K562 (cell line): ENCODE data around the gene HNRNPK. TPM values are rescaled to one million over a fixed set of nuclear protein-coding genes. Genes with fewer than 3 reads are reported as not detected.

Experiments used
- CBX5 ChIP-seq: IDR thresholded peaks from 2 replicates; pipeline ENCODE4 v1.6.1; 2014; ENCODE audit warnings: low read depth, borderline replicate concordance
- ETV5 ChIP-seq: sonication (generic); formaldehyde crosslinking; IDR thresholded peaks from 2 replicates; pipeline ENCODE4 v1.4.0; 2020; ENCODE audit warnings: low read depth, mild to moderate bottlenecking, missing genetic modification reagents
- FOXJ2 ChIP-seq: fragments of 200-800 bp; sonication (Bioruptor generic); IDR thresholded peaks from 2 replicates; pipeline ENCODE4 v1.6.1; 2016; ENCODE audit warnings: missing genetic modification characterization, missing compliant biosample characterization
- ILF3 ChIP-seq: fragments of 450-650 bp; IDR thresholded peaks from 2 replicates; pipeline ENCODE4 v1.6.1; 2018; ENCODE audit warnings: antibody characterized with exemption, mild to moderate bottlenecking, moderate library complexity, borderline replicate concordance
- KDM5B ChIP-seq: fragments of 200-600 bp; sonication (generic); IDR thresholded peaks from 2 replicates; pipeline ENCODE4 v1.6.1; 2012; ENCODE audit warnings: low read depth, mild to moderate bottlenecking, moderate library complexity, low read length, control low read depth, inconsistent platforms; ENCODE audit not compliant: insufficient replicate concordance
- KLF6 ChIP-seq: fragments of 250-450 bp; sonication (Bioruptor Pico); IDR thresholded peaks from 2 replicates; pipeline ENCODE4 v1.4.0; 2020; ENCODE audit warnings: mild to moderate bottlenecking, moderate library complexity, borderline replicate concordance
- MECOM ChIP-seq: fragments of 250-450 bp; sonication (Bioruptor Pico); IDR thresholded peaks from 2 replicates; pipeline ENCODE4 v1.8.0; 2022; ENCODE audit warnings: inconsistent platforms
- PURB ChIP-seq: sonication (generic); formaldehyde crosslinking; IDR thresholded peaks from 2 replicates; pipeline ENCODE4 v1.9.0; 2021; ENCODE audit warnings: low read depth, mild to moderate bottlenecking, missing genetic modification reagents
- RAD51 ChIP-seq: fragments of 450-650 bp; IDR thresholded peaks from 2 replicates; pipeline ENCODE4 v1.7.1; 2016; ENCODE audit warnings: low read depth, mild to moderate bottlenecking, borderline replicate concordance
- RBM17 ChIP-seq: fragments of 200-400 bp; formaldehyde crosslinking; IDR thresholded peaks from 2 replicates; pipeline ENCODE4 v1.6.1; 2017; ENCODE audit warnings: low read depth, mild to moderate bottlenecking, low read length, borderline replicate concordance
- RUNX1 ChIP-seq: sonication (generic); IDR thresholded peaks from 2 replicates; pipeline ENCODE4 v1.6.1; 2016; ENCODE audit warnings: antibody characterized with exemption, low read depth
- SMARCE1 ChIP-seq: fragments of 450-650 bp; IDR thresholded peaks from 2 replicates; pipeline ENCODE4 v1.7.1; 2016; ENCODE audit warnings: mild to moderate bottlenecking
- SOX6 ChIP-seq: fragments of 450-650 bp; IDR thresholded peaks from 2 replicates; pipeline ENCODE4 v1.6.1; 2014; ENCODE audit warnings: mild to moderate bottlenecking
- STAT5B ChIP-seq: fragments of 250-450 bp; sonication (Bioruptor Pico); IDR thresholded peaks from 2 replicates; pipeline ENCODE4 v1.8.0; 2021; ENCODE audit warnings: mild to moderate bottlenecking, inconsistent platforms
- ZBED1 ChIP-seq: IDR thresholded peaks from 2 replicates; pipeline ENCODE4 v1.6.1; 2014
- ZBTB1 ChIP-seq: sonication (generic); formaldehyde crosslinking; IDR thresholded peaks from 2 replicates; pipeline ENCODE4 v1.8.1; 2023; ENCODE audit warnings: missing genetic modification reagents, low read depth, mild to moderate bottlenecking, borderline replicate concordance
- ZC3H11A ChIP-seq: IDR thresholded peaks from 2 replicates; pipeline ENCODE4 v1.6.1; 2012; ENCODE audit warnings: low read depth, low read length, improper control_type of control experiment
- ZNF830 ChIP-seq: fragments of 250-450 bp; sonication (Bioruptor Pico); IDR thresholded peaks from 2 replicates; pipeline ENCODE4 v1.5.0; 2021; ENCODE audit warnings: mild to moderate bottlenecking
- ZSCAN29 ChIP-seq: fragments of 450-650 bp; IDR thresholded peaks from 2 replicates; pipeline ENCODE4 v1.6.1; 2017
- ZZZ3 ChIP-seq: fragments of 450-650 bp; IDR thresholded peaks from 2 replicates; pipeline ENCODE4 v1.6.1; 2016; ENCODE audit warnings: antibody characterized with exemption, mild to moderate bottlenecking, moderate library complexity
- polyA plus RNA-seq, 8 experiments: library from polyadenylated mRNA; depleted of rRNA in 4 of 8; stranded (reverse) in 5 of 8; unstranded in 3 of 8; fragments of >200 nt; fragmentation: Nextera tagmentation in 2 of 8; fragmentation: Illumina TruSeq in 1 of 8; extraction: Ambion mirVana in 2 of 8; extraction: Trizol in 1 of 8; gene quantifications; 2 replicates each; pipeline versions ENCODE4 v1.2.1 to v1.2.3, GENCODE V29; 2011 to 2014; ENCODE audit warnings: inconsistent platforms in 1 of 8, missing spikeins in 1 of 8
- total RNA-seq, 7 experiments: library from RNA; depleted of rRNA in 6 of 7; stranded (reverse); fragments of >200 nt in 6 of 7; fragmentation: Illumina TruSeq in 2 of 7; extraction: Trizol in 2 of 7; gene quantifications; 2 replicates each; pipeline versions ENCODE4 v1.2.1 to v1.2.3, GENCODE V29; 2011 to 2021; ENCODE audit warnings: low replicate concordance in 1 of 7
- TF ChIP-seq, protein P1 (sequence below): fragments of 250-450 bp; sonication (Bioruptor Pico); IDR thresholded peaks from 2 replicates; pipeline ENCODE4 v1.9.0; 2021; ENCODE audit warnings: mild to moderate bottlenecking
- TF ChIP-seq, protein P2 (sequence below): fragments of 450-650 bp; IDR thresholded peaks from 2 replicates; pipeline ENCODE4 v1.6.1; 2017; ENCODE audit warnings: antibody characterized with exemption
- TF ChIP-seq, protein P3 (sequence below): fragments of 250-450 bp; sonication (Bioruptor Pico); IDR thresholded peaks from 2 replicates; pipeline ENCODE4 v1.5.0; 2021
- TF ChIP-seq, protein P4 (sequence below): sonication (generic); formaldehyde crosslinking; IDR thresholded peaks from 2 replicates; pipeline ENCODE4 v1.8.1; 2022; ENCODE audit warnings: missing genetic modification reagents
- TF ChIP-seq, protein P5 (sequence below): IDR thresholded peaks from 2 replicates; pipeline ENCODE4 v1.6.1; 2011; ENCODE audit not compliant: insufficient read length; ENCODE audit errors: extremely low read depth

The HNRNPK gene
- total and polyA plus RNA-seq, 9 of the 15 experiments (the other 6 are each of a cell fraction or from before 2014, with no cell fraction given) = 224 to 883 (median 618) TPM

DNA sequence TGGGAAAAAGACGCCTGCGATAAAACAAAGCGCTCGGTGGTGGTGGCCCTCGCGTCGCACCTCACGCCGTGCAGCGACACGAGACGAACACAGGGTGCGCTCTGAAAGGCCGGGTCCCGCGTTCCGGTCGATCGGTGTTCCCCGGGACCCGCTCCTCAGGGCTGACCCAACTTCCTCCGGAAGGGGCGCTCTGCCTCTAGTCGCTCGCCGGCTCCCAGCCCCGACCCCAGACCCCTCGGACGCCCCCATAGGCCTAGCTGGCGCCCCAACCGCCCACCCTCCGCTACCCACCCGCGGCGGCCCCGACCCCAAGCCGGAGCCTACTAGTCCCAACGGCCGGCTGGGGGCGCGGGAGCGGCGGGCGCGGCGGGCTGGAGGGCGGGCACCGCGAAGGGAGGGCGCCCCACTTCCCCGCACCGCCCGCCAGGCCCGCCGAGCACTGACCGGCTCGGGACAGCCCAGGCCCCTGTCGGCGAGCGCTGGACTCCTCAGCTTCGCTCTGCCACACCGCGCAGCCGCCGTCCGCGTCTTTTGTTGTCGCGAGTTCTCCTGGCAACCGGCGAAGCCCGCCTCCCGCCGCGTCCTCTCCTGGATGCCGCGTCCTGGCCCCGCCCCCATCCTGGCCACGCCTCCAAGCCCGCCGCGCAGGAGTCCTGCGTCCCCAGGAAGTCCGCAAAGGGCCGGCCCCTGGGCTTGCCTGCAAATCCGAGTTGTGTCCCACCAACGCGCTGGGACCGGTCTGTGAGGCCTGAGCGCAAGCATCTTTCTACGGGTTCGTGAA is 58.9 kb downstream of the HNRNPK start, which contains the start of gene KIF27 (continued):
- TF ChIP-seq, protein P1, sequence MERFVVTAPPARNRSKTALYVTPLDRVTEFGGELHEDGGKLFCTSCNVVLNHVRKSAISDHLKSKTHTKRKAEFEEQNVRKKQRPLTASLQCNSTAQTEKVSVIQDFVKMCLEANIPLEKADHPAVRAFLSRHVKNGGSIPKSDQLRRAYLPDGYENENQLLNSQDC = no peak
- TF ChIP-seq ZZZ3 (no peak), STAT5B (CRISPR knock-in tag) (no peak), ZSCAN29 (no peak), ZBED1 (peak; percentile 74; the same call in 1 of the 2 replicates), KDM5B (peak; percentile 52), ZNF830 (CRISPR knock-in tag) (no peak), KLF6 (CRISPR knock-in tag) (no peak), ZBTB1 (CRISPR knock-in tag) (peak; percentile 83; the same call in 1 of the 2 replicates), RAD51 (no peak), SOX6 (no peak), RUNX1 (no peak), PURB (CRISPR knock-in tag) (no peak), ILF3 (no peak), SMARCE1 (no peak), MECOM (CRISPR knock-in tag) (no peak), RBM17 (no peak), ZC3H11A (no peak), FOXJ2 (tag) (peak; percentile 73; the same call in 1 of the 2 replicates), ETV5 (CRISPR knock-in tag) (peak; percentile 52), CBX5 (no peak)
- TF ChIP-seq, protein P2, sequence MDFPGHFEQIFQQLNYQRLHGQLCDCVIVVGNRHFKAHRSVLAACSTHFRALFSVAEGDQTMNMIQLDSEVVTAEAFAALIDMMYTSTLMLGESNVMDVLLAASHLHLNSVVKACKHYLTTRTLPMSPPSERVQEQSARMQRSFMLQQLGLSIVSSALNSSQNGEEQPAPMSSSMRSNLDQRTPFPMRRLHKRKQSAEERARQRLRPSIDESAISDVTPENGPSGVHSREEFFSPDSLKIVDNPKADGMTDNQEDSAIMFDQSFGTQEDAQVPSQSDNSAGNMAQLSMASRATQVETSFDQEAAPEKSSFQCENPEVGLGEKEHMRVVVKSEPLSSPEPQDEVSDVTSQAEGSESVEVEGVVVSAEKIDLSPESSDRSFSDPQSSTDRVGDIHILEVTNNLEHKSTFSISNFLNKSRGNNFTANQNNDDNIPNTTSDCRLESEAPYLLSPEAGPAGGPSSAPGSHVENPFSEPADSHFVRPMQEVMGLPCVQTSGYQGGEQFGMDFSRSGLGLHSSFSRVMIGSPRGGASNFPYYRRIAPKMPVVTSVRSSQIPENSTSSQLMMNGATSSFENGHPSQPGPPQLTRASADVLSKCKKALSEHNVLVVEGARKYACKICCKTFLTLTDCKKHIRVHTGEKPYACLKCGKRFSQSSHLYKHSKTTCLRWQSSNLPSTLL = no peak
- TF ChIP-seq, protein P3, sequence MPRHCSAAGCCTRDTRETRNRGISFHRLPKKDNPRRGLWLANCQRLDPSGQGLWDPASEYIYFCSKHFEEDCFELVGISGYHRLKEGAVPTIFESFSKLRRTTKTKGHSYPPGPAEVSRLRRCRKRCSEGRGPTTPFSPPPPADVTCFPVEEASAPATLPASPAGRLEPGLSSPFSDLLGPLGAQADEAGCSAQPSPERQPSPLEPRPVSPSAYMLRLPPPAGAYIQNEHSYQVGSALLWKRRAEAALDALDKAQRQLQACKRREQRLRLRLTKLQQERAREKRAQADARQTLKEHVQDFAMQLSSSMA (CRISPR knock-in tag) = no peak
- TF ChIP-seq, protein P4, sequence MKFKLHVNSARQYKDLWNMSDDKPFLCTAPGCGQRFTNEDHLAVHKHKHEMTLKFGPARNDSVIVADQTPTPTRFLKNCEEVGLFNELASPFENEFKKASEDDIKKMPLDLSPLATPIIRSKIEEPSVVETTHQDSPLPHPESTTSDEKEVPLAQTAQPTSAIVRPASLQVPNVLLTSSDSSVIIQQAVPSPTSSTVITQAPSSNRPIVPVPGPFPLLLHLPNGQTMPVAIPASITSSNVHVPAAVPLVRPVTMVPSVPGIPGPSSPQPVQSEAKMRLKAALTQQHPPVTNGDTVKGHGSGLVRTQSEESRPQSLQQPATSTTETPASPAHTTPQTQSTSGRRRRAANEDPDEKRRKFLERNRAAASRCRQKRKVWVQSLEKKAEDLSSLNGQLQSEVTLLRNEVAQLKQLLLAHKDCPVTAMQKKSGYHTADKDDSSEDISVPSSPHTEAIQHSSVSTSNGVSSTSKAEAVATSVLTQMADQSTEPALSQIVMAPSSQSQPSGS (CRISPR knock-in tag) = 0 out of 2 replicates have a peak, but pooled peaks have one; percentile 12
- TF ChIP-seq, protein P5, sequence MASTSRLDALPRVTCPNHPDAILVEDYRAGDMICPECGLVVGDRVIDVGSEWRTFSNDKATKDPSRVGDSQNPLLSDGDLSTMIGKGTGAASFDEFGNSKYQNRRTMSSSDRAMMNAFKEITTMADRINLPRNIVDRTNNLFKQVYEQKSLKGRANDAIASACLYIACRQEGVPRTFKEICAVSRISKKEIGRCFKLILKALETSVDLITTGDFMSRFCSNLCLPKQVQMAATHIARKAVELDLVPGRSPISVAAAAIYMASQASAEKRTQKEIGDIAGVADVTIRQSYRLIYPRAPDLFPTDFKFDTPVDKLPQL = peak; percentile 1
